Measurements from ENCODE around the gene INO80B. TPM values are rescaled to one million over a fixed set of nuclear protein-coding genes. Genes with fewer than 3 reads are reported as not detected.

The INO80B gene
- total RNA-seq, 1 experiment from 2014 or later: 26.5 TPM

DNA sequence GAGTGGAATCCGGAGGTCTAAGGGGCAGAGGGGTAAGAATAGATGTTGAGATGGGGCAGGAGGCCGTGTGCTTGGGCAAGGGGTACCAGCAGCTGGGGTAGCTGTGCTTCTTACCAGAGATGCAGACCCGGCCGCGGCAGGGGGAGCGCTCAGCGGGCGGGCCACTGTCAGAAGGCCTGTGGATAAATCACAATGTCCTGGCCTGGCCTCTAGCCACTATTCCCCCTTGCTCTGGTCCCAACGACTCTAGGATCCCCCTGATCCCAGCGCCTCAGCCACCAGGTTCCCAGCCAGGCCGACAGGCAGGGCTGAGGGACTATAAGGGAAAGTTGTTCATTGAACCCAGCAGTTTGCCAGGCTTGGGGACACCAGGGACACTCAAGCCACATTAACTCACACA, 24.4 kb upstream of the INO80B start:
- H3K27ac ChIP-seq (ENCODE audit: low read length): no peak overlapping the region
- no peaks in the 10 kb centered on the region for H3K27me3 ChIP-seq (ENCODE audit: control insufficient read depth, insufficient read depth, low read length)
- peaks cover 3% of the 10 kb centered on the region; the same call in 1 of the 2 replicates for H3K4me1 ChIP-seq (ENCODE audit: control insufficient read depth, insufficient read depth, low read length)
- no peaks in the 10 kb centered on the region for H3K9me3 ChIP-seq (ENCODE audit: control insufficient read depth, insufficient read depth, low read depth, low read length)
- intact Hi-C loops (cut with micrococcal nuclease; ENCODE audit: unreplicated experiment): no loop called here
- no peak for ATAC-seq
- ChIA-PET POLR2A (no interaction called here), CTCF (interaction anchor here (0.7 kb wide), 1 partner anchor 25 kb away, joined by 3 read pairs; no protein-coding TSS in a partner anchor)
- H3K4me3 ChIP-seq (ENCODE audit: low read depth in 2 of 2, low read length in 2 of 2): no peak overlapping the region
- in situ Hi-C loops (cut with HindIII; ENCODE audit: low pct_unique_long_range_greater_than_20kb, low sequenced_read_pairs): no loop called here
- peaks cover 7% of the 10 kb centered on the region for H3K36me3 ChIP-seq (ENCODE audit: control insufficient read depth, insufficient read depth, low read length)
- no TSS peak for BruUV-seq (replicated peaks)
- no peak for DNase-seq (ENCODE audit: low read depth, low spot score)
- TF ChIP-seq CTCF (IDR thresholded peaks at IDR 0.05) (no peak), POLR2AphosphoS5 (IDR thresholded peaks at IDR 0.05; ENCODE audit: low read depth, low read length) (no peak), SIN3A (IDR thresholded peaks at IDR 0.05; ENCODE audit: borderline replicate concordance, insufficient read depth, low read depth, low read length) (no peak), TCF7L2 (IDR thresholded peaks at IDR 0.05; ENCODE audit: low read depth, low read length) (no peak)
- TF ChIP-seq, protein P1, sequence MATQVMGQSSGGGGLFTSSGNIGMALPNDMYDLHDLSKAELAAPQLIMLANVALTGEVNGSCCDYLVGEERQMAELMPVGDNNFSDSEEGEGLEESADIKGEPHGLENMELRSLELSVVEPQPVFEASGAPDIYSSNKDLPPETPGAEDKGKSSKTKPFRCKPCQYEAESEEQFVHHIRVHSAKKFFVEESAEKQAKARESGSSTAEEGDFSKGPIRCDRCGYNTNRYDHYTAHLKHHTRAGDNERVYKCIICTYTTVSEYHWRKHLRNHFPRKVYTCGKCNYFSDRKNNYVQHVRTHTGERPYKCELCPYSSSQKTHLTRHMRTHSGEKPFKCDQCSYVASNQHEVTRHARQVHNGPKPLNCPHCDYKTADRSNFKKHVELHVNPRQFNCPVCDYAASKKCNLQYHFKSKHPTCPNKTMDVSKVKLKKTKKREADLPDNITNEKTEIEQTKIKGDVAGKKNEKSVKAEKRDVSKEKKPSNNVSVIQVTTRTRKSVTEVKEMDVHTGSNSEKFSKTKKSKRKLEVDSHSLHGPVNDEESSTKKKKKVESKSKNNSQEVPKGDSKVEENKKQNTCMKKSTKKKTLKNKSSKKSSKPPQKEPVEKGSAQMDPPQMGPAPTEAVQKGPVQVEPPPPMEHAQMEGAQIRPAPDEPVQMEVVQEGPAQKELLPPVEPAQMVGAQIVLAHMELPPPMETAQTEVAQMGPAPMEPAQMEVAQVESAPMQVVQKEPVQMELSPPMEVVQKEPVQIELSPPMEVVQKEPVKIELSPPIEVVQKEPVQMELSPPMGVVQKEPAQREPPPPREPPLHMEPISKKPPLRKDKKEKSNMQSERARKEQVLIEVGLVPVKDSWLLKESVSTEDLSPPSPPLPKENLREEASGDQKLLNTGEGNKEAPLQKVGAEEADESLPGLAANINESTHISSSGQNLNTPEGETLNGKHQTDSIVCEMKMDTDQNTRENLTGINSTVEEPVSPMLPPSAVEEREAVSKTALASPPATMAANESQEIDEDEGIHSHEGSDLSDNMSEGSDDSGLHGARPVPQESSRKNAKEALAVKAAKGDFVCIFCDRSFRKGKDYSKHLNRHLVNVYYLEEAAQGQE (IDR thresholded peaks at IDR 0.05; ENCODE audit: insufficient read depth in 1 of 2, low read depth in 2 of 2, low read length in 1 of 2): no peak

GRCh38 chr2:74436111-74436805, 18.6 kb upstream of the INO80B start:
- in situ Hi-C loops (cut with HindIII; ENCODE audit: low pct_unique_long_range_greater_than_20kb, low sequenced_read_pairs): no loop called here
- ATAC-seq: no peak
- H3K27ac ChIP-seq (ENCODE audit: low read length): no peak overlapping the region
- ChIA-PET CTCF (no interaction called here), POLR2A (no interaction called here)
- no peaks in the 10 kb centered on the region for H3K27me3 ChIP-seq (ENCODE audit: control insufficient read depth, insufficient read depth, low read length)
- DNase-seq (ENCODE audit: low read depth, low spot score): no peak
- intact Hi-C loops (cut with micrococcal nuclease; ENCODE audit: unreplicated experiment): no loop called here
- TF ChIP-seq CTCF (IDR thresholded peaks at IDR 0.05) (no peak), POLR2AphosphoS5 (IDR thresholded peaks at IDR 0.05; ENCODE audit: low read depth, low read length) (no peak), TCF7L2 (IDR thresholded peaks at IDR 0.05; ENCODE audit: low read depth, low read length) (no peak), SIN3A (IDR thresholded peaks at IDR 0.05; ENCODE audit: borderline replicate concordance, insufficient read depth, low read depth, low read length) (no peak)
- TF ChIP-seq, protein P1 (IDR thresholded peaks at IDR 0.05; ENCODE audit: insufficient read depth in 1 of 2, low read depth in 2 of 2, low read length in 1 of 2): no peak
- H3K36me3 ChIP-seq (ENCODE audit: control insufficient read depth, insufficient read depth, low read length): peaks cover 3% of the 10 kb centered on the region; the same call in 1 of the 2 replicates
- H3K9me3 ChIP-seq (ENCODE audit: control insufficient read depth, insufficient read depth, low read depth, low read length): no peaks in the 10 kb centered on the region
- H3K4me3 ChIP-seq (ENCODE audit: low read depth in 2 of 2, low read length in 2 of 2): no peak overlapping the region
- BruUV-seq (replicated peaks): no TSS peak
- H3K4me1 ChIP-seq (ENCODE audit: control insufficient read depth, insufficient read depth, low read length): peaks cover 6% of the 10 kb centered on the region
